HG02588 (cell line): ENCODE results near the gene SMURF1.
"Not testable (repeated sequence)": the region's sequence is repeated elsewhere in the genome, so short reads cannot be mapped to it uniquely, and the experiment has no call there.

Source experiments
- ATAC-seq: cut with Tn5 transposase; IDR thresholded peaks from one replicate; pipeline ENCODE4 v1.9.1; 2021; ENCODE audit warnings: mild to moderate bottlenecking, moderate library complexity; ENCODE audit not compliant: unreplicated experiment

SMURF1 gene

GRCh38 chr7:99070361-99070760 lies 73.5 kb downstream of the SMURF1 start:
- no peak for ATAC-seq

- no peak for ATAC-seq
Observed at GRCh38 chr7:99061001-99061776, 82.7 kb downstream of the SMURF1 start.

GRCh38 chr7:99054781-99055180 lies 89.1 kb downstream of the SMURF1 start:
- no peak for ATAC-seq

GRCh38 chr7:99050971-99051370 lies 92.9 kb downstream of the SMURF1 start:
- ATAC-seq: no peak

GRCh38 chr7:99047526-99048077 lies 96.3 kb downstream of the SMURF1 start:
- no peak for ATAC-seq

GRCh38 chr7:99046722-99047121 lies 97.2 kb downstream of the SMURF1 start:
- no peak for ATAC-seq

GRCh38 chr7:99046262-99046661 lies 97.6 kb downstream of the SMURF1 start:
- ATAC-seq: not testable (repeated sequence)

GRCh38 chr7:99044858-99045257 lies 99.0 kb downstream of the SMURF1 start:
- ATAC-seq: not testable (repeated sequence)

GRCh38 chr7:99042957-99043356 lies 101.0 kb downstream of the SMURF1 start:
- no peak for ATAC-seq

GRCh38 chr7:99041526-99041925 lies 102.4 kb downstream of the SMURF1 start:
- no peak for ATAC-seq

- ATAC-seq: no peak
Observed at GRCh38 chr7:99040104-99040958, 103.6 kb downstream of the SMURF1 start.

GRCh38 chr7:99039384-99039891 lies 104.5 kb downstream of the SMURF1 start:
- ATAC-seq: no peak

- ATAC-seq: no peak
Observed at GRCh38 chr7:99038086-99038855, 105.6 kb downstream of the SMURF1 start.

- no peak for ATAC-seq
Observed at GRCh38 chr7:99037327-99037940, 106.5 kb downstream of the SMURF1 start.

GRCh38 chr7:99036546-99037111 lies 107.3 kb downstream of the SMURF1 start:
- no peak for ATAC-seq

- ATAC-seq: no peak
Observed at GRCh38 chr7:99035723-99036545, 108.0 kb downstream of the SMURF1 start.

- no peak for ATAC-seq
Observed at GRCh38 chr7:99034932-99035722, 108.8 kb downstream of the SMURF1 start.

- ATAC-seq: no peak
Observed at GRCh38 chr7:99033765-99034164, 110.1 kb downstream of the SMURF1 start.
